ENCODE measurements around the gene ZNF771.
"Not testable (repeated sequence)": the region's sequence is repeated elsewhere in the genome, so short reads cannot be mapped to it uniquely, and the experiment has no call there.

ZNF771 gene

GRCh38 chr16:30457743-30458560 is 50.5 kb downstream of the ZNF771 start:
- DNase-seq (ENCODE audit: extremely low spot score, insufficient read length, low read depth) (no peak), FAIRE-seq (peak; percentile 62)

- FAIRE-seq (peak; percentile 100), DNase-seq (ENCODE audit: extremely low spot score, insufficient read length, low read depth) (no peak)
Measured at GRCh38 chr16:30458561-30459394, 51.4 kb downstream of the ZNF771 start.

GRCh38 chr16:30459456-30459855 is 52.0 kb downstream of the ZNF771 start:
- no peak for FAIRE-seq
- no peak for DNase-seq (ENCODE audit: extremely low spot score, insufficient read length, low read depth)

GRCh38 chr16:30461426-30461825 is 54.0 kb downstream of the ZNF771 start:
- FAIRE-seq; DNase-seq (ENCODE audit: extremely low spot score, insufficient read length, low read depth): not testable (repeated sequence)

- DNase-seq (ENCODE audit: extremely low spot score, insufficient read length, low read depth) (no peak), FAIRE-seq (no peak)
Measured at GRCh38 chr16:30464078-30464477, 56.7 kb downstream of the ZNF771 start.

Data from GM18507 (cell line).